IPS-20b (cell line): ENCODE results near the gene AUNIP.

Experiments used
- H3K27ac ChIP-seq: one replicate; pipeline ENCODE4 v1.5.1; 2013; ENCODE audit warnings: low read length
- H3K27me3 ChIP-seq: 2 replicates; pipeline ENCODE4 v1.6.1; 2013; ENCODE audit warnings: mild to moderate bottlenecking, low read length, inconsistent platforms; ENCODE audit not compliant: insufficient read depth
- H3K36me3 ChIP-seq: 2 replicates; pipeline ENCODE4 v1.6.1; 2013; ENCODE audit warnings: low read depth, mild to moderate bottlenecking, inconsistent platforms, low read length, moderate library complexity; ENCODE audit not compliant: insufficient read depth
- H3K4me1 ChIP-seq: 2 replicates; pipeline ENCODE4 v1.6.1; 2013; ENCODE audit warnings: mild to moderate bottlenecking, control low read depth, inconsistent platforms, low read length, moderate library complexity; ENCODE audit not compliant: insufficient read depth
- H3K4me3 ChIP-seq: 2 replicates; pipeline ENCODE4 v1.5.1; 2013; ENCODE audit warnings: mild to moderate bottlenecking, low read length, inconsistent platforms
- H3K9ac ChIP-seq: 2 replicates; pipeline ENCODE4 v1.6.1; 2013; ENCODE audit warnings: low read depth, mild to moderate bottlenecking, inconsistent platforms, low read length, moderate library complexity
- H3K9me3 ChIP-seq: 2 replicates; pipeline ENCODE4 v1.6.1; 2013; ENCODE audit warnings: mild to moderate bottlenecking, low read depth, low read length, inconsistent platforms; ENCODE audit not compliant: insufficient read depth

AUNIP gene

GRCh38 chr1:25811384-25812082 is 47.7 kb downstream of the AUNIP start:
- Histone ChIP-seq H3K9ac (no peak overlapping the region), H3K4me1 (no peaks in the 10 kb centered on the region)

GRCh38 chr1:25810341-25811299 is 48.6 kb downstream of the AUNIP start:
- Histone ChIP-seq H3K27ac (no peak overlapping the region), H3K4me1 (no peaks in the 10 kb centered on the region), H3K9ac (no peak overlapping the region), H3K4me3 (no peak overlapping the region), H3K9me3 (no peaks in the 10 kb centered on the region), H3K27me3 (no peaks in the 10 kb centered on the region), H3K36me3 (peaks cover 51% of the 10 kb centered on the region)

More at GRCh38 chr1:25811384-25812082, 47.7 kb downstream of the AUNIP start:
- Histone ChIP-seq H3K9me3 (no peaks in the 10 kb centered on the region), H3K27me3 (no peaks in the 10 kb centered on the region), H3K27ac (no peak overlapping the region), H3K36me3 (peaks cover 42% of the 10 kb centered on the region), H3K4me3 (no peak overlapping the region)

GRCh38 chr1:25809929-25810328 is 49.3 kb downstream of the AUNIP start:
- Histone ChIP-seq H3K36me3 (peaks cover 58% of the 10 kb centered on the region), H3K4me1 (no peaks in the 10 kb centered on the region), H3K27me3 (no peaks in the 10 kb centered on the region), H3K9me3 (no peaks in the 10 kb centered on the region), H3K27ac (no peak overlapping the region), H3K9ac (no peak overlapping the region), H3K4me3 (no peak overlapping the region)

- H3K4me1 ChIP-seq, result no peaks in the 10 kb centered on the region
- no peak overlapping the region for H3K27ac ChIP-seq
- H3K9me3 ChIP-seq, result no peaks in the 10 kb centered on the region
- no peak overlapping the region for H3K4me3 ChIP-seq
- peaks cover 58% of the 10 kb centered on the region for H3K36me3 ChIP-seq
- H3K27me3 ChIP-seq, result no peaks in the 10 kb centered on the region
- no peak overlapping the region for H3K9ac ChIP-seq
These were observed 49.9 kb downstream of the AUNIP start for GRCh38 chr1:25809283-25809926.

- Histone ChIP-seq H3K9ac (no peak overlapping the region), H3K9me3 (no peaks in the 10 kb centered on the region), H3K27ac (no peak overlapping the region), H3K27me3 (no peaks in the 10 kb centered on the region), H3K36me3 (peaks cover 52% of the 10 kb centered on the region), H3K4me3 (no peak overlapping the region), H3K4me1 (no peaks in the 10 kb centered on the region)
These were observed 50.6 kb downstream of the AUNIP start for GRCh38 chr1:25808481-25809244.

- H3K9ac ChIP-seq, result no peak overlapping the region
- no peaks in the 10 kb centered on the region for H3K4me1 ChIP-seq
- no peak overlapping the region for H3K27ac ChIP-seq
- no peak overlapping the region for H3K4me3 ChIP-seq
- H3K27me3 ChIP-seq, result no peaks in the 10 kb centered on the region
- peaks cover 52% of the 10 kb centered on the region for H3K36me3 ChIP-seq
- H3K9me3 ChIP-seq, result no peaks in the 10 kb centered on the region
These were observed 51.5 kb downstream of the AUNIP start for GRCh38 chr1:25807480-25808390.

GRCh38 chr1:25806418-25806817 is 52.8 kb downstream of the AUNIP start:
- H3K4me3 ChIP-seq, result no peak overlapping the region
- H3K27me3 ChIP-seq, result no peaks in the 10 kb centered on the region
- H3K9ac ChIP-seq, result no peak overlapping the region
- no peaks in the 10 kb centered on the region for H3K9me3 ChIP-seq
- H3K4me1 ChIP-seq, result no peaks in the 10 kb centered on the region
- no peak overlapping the region for H3K27ac ChIP-seq
- peaks cover 46% of the 10 kb centered on the region for H3K36me3 ChIP-seq

GRCh38 chr1:25805863-25806225 is 53.4 kb downstream of the AUNIP start:
- H3K9me3 ChIP-seq, result no peaks in the 10 kb centered on the region

GRCh38 chr1:25804964-25805862 is 54.0 kb downstream of the AUNIP start:
- Histone ChIP-seq H3K4me1 (no peaks in the 10 kb centered on the region), H3K27me3 (no peaks in the 10 kb centered on the region), H3K36me3 (peaks cover 39% of the 10 kb centered on the region), H3K9ac (no peak overlapping the region), H3K4me3 (no peak overlapping the region), H3K9me3 (no peaks in the 10 kb centered on the region), H3K27ac (no peak overlapping the region)

More at GRCh38 chr1:25805863-25806225, 53.4 kb downstream of the AUNIP start:
- H3K36me3 ChIP-seq, result peaks cover 42% of the 10 kb centered on the region
- no peak overlapping the region for H3K9ac ChIP-seq
- no peak overlapping the region for H3K4me3 ChIP-seq
- H3K27me3 ChIP-seq, result no peaks in the 10 kb centered on the region
- no peaks in the 10 kb centered on the region for H3K4me1 ChIP-seq
- no peak overlapping the region for H3K27ac ChIP-seq
